22Rv1 (cell line): ENCODE results near the gene IBTK.
"Not testable (repeated sequence)": the region's sequence is repeated elsewhere in the genome, so short reads cannot be mapped to it uniquely, and the experiment has no call there.

Experiments
- CTCF ChIP-seq: fragments of 450-650 bp; IDR thresholded peaks from 2 replicates; pipeline ENCODE4 v1.5.1; 2017; ENCODE audit warnings: mild to moderate bottlenecking
- ZFX ChIP-seq: fragments of 450-650 bp; IDR thresholded peaks from 2 replicates; pipeline ENCODE4 v1.6.1; 2017; ENCODE audit warnings: antibody characterized with exemption, borderline replicate concordance

- not testable (repeated sequence) for TF ChIP-seq CTCF, ZFX
Observed at GRCh38 chr6:82152786-82153185, 94.8 kb downstream of the IBTK start.
